MG63 (cell line): ENCODE results near the gene TRIP4. TPM values are rescaled to one million over a fixed set of nuclear protein-coding genes. Genes with fewer than 3 reads are reported as not detected.

Source experiments
- DNase-seq: peaks from one replicate; pipeline ENCODE4 v3.0.0-alpha.2; 2020
- H3K27me3 ChIP-seq: fragments of 250-450 bp; sonication (Bioruptor Pico); 2 replicates; pipeline ENCODE4 v1.5.1; 2020; ENCODE audit warnings: mild to moderate bottlenecking, moderate library complexity
- H3K36me3 ChIP-seq: fragments of 250-450 bp; sonication (Bioruptor Pico); 2 replicates; pipeline ENCODE4 v1.5.1; 2020; ENCODE audit warnings: mild to moderate bottlenecking, moderate library complexity
- H3K4me3 ChIP-seq: fragments of 250-450 bp; sonication (Bioruptor Pico); 2 replicates; pipeline ENCODE4 v1.5.1; 2020; ENCODE audit warnings: mild to moderate bottlenecking, moderate library complexity
- H3K9me3 ChIP-seq: fragments of 250-450 bp; sonication (Bioruptor Pico); 2 replicates; pipeline ENCODE4 v1.5.1; 2020; ENCODE audit warnings: mild to moderate bottlenecking, moderate library complexity
- total RNA-seq: library from RNA; depleted of rRNA; stranded (reverse); fragments of >200 nt; shearing (Covaris generic); gene quantifications from 2 replicates; pipeline ENCODE4 v1.2.3, GENCODE V29; 2014; ENCODE audit warnings: low replicate concordance

TRIP4 gene
- total RNA-seq, 1 experiment from 2014 or later: 17.9 TPM

GRCh38 chr15:64429448-64429847 lies 41.8 kb downstream of the TRIP4 start:
- Histone ChIP-seq H3K4me3 (no peak overlapping the region), H3K27me3 (no peaks in the 10 kb centered on the region), H3K9me3 (no peaks in the 10 kb centered on the region), H3K36me3 (peaks cover 11% of the 10 kb centered on the region)
- no peak for DNase-seq

GRCh38 chr15:64430000-64430735 lies 42.5 kb downstream of the TRIP4 start:
- H3K36me3 ChIP-seq: peaks cover 9% of the 10 kb centered on the region; the same call in 1 of the 2 replicates
- DNase-seq: peak; percentile 81
- H3K4me3 ChIP-seq: no peak overlapping the region
- H3K27me3 ChIP-seq: no peaks in the 10 kb centered on the region
- H3K9me3 ChIP-seq: no peaks in the 10 kb centered on the region

GRCh38 chr15:64437982-64438381 lies 50.3 kb downstream of the TRIP4 start:
- Histone ChIP-seq H3K27me3 (no peaks in the 10 kb centered on the region), H3K36me3 (no peaks in the 10 kb centered on the region), H3K4me3 (no peak overlapping the region), H3K9me3 (no peaks in the 10 kb centered on the region)
- no peak for DNase-seq

- H3K27me3 ChIP-seq: no peaks in the 10 kb centered on the region
- H3K9me3 ChIP-seq: no peaks in the 10 kb centered on the region
- H3K4me3 ChIP-seq: no peak overlapping the region
- DNase-seq: no peak
- H3K36me3 ChIP-seq: no peaks in the 10 kb centered on the region
Observed at GRCh38 chr15:64438653-64439447, 51.2 kb downstream of the TRIP4 start.

GRCh38 chr15:64441852-64442251 lies 54.2 kb downstream of the TRIP4 start:
- DNase-seq: no peak
- Histone ChIP-seq H3K4me3 (no peak overlapping the region), H3K36me3 (peaks cover 5% of the 10 kb centered on the region; the same call in 1 of the 2 replicates), H3K9me3 (no peaks in the 10 kb centered on the region), H3K27me3 (no peaks in the 10 kb centered on the region)

- no peak overlapping the region for H3K4me3 ChIP-seq
- DNase-seq: no peak
- H3K27me3 ChIP-seq: no peaks in the 10 kb centered on the region
- peaks cover 11% of the 10 kb centered on the region for H3K36me3 ChIP-seq
- H3K9me3 ChIP-seq: no peaks in the 10 kb centered on the region
Observed at GRCh38 chr15:64443016-64443415, 55.4 kb downstream of the TRIP4 start.

GRCh38 chr15:64443747-64444621 lies 56.3 kb downstream of the TRIP4 start:
- H3K4me3 ChIP-seq: no peak overlapping the region
- no peaks in the 10 kb centered on the region for H3K27me3 ChIP-seq

GRCh38 chr15:64444836-64445235 lies 57.2 kb downstream of the TRIP4 start:
- Histone ChIP-seq H3K4me3 (no peak overlapping the region), H3K36me3 (peaks cover 14% of the 10 kb centered on the region), H3K9me3 (no peaks in the 10 kb centered on the region), H3K27me3 (no peaks in the 10 kb centered on the region)
- DNase-seq: no peak

More at GRCh38 chr15:64443747-64444621, 56.3 kb downstream of the TRIP4 start:
- Histone ChIP-seq H3K9me3 (no peaks in the 10 kb centered on the region), H3K36me3 (peaks cover 11% of the 10 kb centered on the region)
- DNase-seq: no peak

GRCh38 chr15:64447536-64448315 lies 60.1 kb downstream of the TRIP4 start:
- Histone ChIP-seq H3K4me3 (no peak overlapping the region), H3K36me3 (peaks cover 14% of the 10 kb centered on the region), H3K27me3 (no peaks in the 10 kb centered on the region), H3K9me3 (no peaks in the 10 kb centered on the region)
- DNase-seq: no peak

GRCh38 chr15:64452988-64453688 lies 65.5 kb downstream of the TRIP4 start:
- H3K27me3 ChIP-seq: no peaks in the 10 kb centered on the region
- DNase-seq: peak; percentile 10
- no peak overlapping the region for H3K4me3 ChIP-seq
- H3K36me3 ChIP-seq: peaks cover 6% of the 10 kb centered on the region
- H3K9me3 ChIP-seq: no peaks in the 10 kb centered on the region

- H3K4me3 ChIP-seq: no peak overlapping the region
- H3K36me3 ChIP-seq: peaks cover 6% of the 10 kb centered on the region
- no peak for DNase-seq
- H3K27me3 ChIP-seq: no peaks in the 10 kb centered on the region
- no peaks in the 10 kb centered on the region for H3K9me3 ChIP-seq
Observed at GRCh38 chr15:64453689-64454037, 66.0 kb downstream of the TRIP4 start.

GRCh38 chr15:64454282-64454681 lies 66.6 kb downstream of the TRIP4 start:
- no peak for DNase-seq
- Histone ChIP-seq H3K27me3 (no peaks in the 10 kb centered on the region), H3K4me3 (no peak overlapping the region), H3K36me3 (peaks cover 6% of the 10 kb centered on the region), H3K9me3 (no peaks in the 10 kb centered on the region)

- no peak for DNase-seq
- Histone ChIP-seq H3K36me3 (peaks cover 4% of the 10 kb centered on the region), H3K27me3 (no peaks in the 10 kb centered on the region), H3K9me3 (no peaks in the 10 kb centered on the region), H3K4me3 (no peak overlapping the region)
Observed at GRCh38 chr15:64455961-64456371, 68.3 kb downstream of the TRIP4 start.

- Histone ChIP-seq H3K9me3 (no peaks in the 10 kb centered on the region), H3K4me3 (no peak overlapping the region), H3K36me3 (peaks cover 4% of the 10 kb centered on the region), H3K27me3 (no peaks in the 10 kb centered on the region)
- DNase-seq: no peak
Observed at GRCh38 chr15:64456634-64457108, 69.0 kb downstream of the TRIP4 start.

- Histone ChIP-seq H3K36me3 (peaks cover 6% of the 10 kb centered on the region), H3K27me3 (no peaks in the 10 kb centered on the region), H3K9me3 (no peaks in the 10 kb centered on the region), H3K4me3 (no peak overlapping the region)
- DNase-seq: no peak
Observed at GRCh38 chr15:64459066-64459781, 71.6 kb downstream of the TRIP4 start.
